ENCODE results near the gene KCNQ5. TPM values are rescaled to one million over a fixed set of nuclear protein-coding genes. Genes with fewer than 3 reads are reported as not detected.
A peak's percentile ranks its signal among the peaks of the same experiment; 100 is the strongest.

KCNQ5 gene
- total RNA-seq, 1 experiment from 2014 or later: 17.8 TPM

DNA sequence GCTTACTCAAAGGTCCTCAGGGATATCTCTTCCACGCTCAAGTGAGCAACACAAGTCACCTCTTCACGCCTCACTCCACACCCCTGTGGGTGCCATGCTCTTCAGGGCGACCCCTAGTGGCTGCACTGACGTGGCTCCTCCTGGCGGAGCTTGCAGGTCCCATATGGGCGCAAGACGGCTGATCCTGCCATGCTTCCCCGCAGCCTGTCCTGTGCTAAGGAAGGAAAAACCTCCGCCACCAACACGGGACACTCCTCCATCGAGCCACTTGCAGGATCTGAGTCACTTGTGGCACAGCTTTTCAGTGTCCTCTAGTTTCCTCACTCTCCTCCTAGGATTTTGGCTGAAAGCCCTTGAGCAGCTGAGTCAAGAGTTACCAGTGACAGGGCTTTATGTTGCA lies 512.7 kb downstream of the KCNQ5 start:
- no peak for TF ChIP-seq EZH2 (IDR thresholded peaks at IDR 0.05; ENCODE audit: borderline replicate concordance, low read depth, low read length, poor library complexity, severe bottlenecking)
- TF ChIP-seq, protein P1, sequence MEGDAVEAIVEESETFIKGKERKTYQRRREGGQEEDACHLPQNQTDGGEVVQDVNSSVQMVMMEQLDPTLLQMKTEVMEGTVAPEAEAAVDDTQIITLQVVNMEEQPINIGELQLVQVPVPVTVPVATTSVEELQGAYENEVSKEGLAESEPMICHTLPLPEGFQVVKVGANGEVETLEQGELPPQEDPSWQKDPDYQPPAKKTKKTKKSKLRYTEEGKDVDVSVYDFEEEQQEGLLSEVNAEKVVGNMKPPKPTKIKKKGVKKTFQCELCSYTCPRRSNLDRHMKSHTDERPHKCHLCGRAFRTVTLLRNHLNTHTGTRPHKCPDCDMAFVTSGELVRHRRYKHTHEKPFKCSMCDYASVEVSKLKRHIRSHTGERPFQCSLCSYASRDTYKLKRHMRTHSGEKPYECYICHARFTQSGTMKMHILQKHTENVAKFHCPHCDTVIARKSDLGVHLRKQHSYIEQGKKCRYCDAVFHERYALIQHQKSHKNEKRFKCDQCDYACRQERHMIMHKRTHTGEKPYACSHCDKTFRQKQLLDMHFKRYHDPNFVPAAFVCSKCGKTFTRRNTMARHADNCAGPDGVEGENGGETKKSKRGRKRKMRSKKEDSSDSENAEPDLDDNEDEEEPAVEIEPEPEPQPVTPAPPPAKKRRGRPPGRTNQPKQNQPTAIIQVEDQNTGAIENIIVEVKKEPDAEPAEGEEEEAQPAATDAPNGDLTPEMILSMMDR (conservative IDR thresholded peaks at IDR 0.05; ENCODE audit: low read depth, low read length): peak; percentile 65
- peaks cover 15% of the 10 kb centered on the region for H3K4me1 ChIP-seq (ENCODE audit: insufficient read depth, low read length, poor library complexity, severe bottlenecking)
- no peak overlapping the region for H3K27ac ChIP-seq (ENCODE audit: low read depth, low read length, poor library complexity, severe bottlenecking)
- BruUV-seq (replicated peaks): no TSS peak
- CTCF ChIA-PET: no interaction called here
- DNase-seq (ENCODE audit: low spot score): peak; percentile 60
- no peak overlapping the region for H3K4me3 ChIP-seq (ENCODE audit: low read depth, low read length, poor library complexity, severe bottlenecking)
- POLR2A ChIA-PET (ENCODE audit: low non-redundant PET): no interaction called here
- no peaks in the 10 kb centered on the region for H3K9me3 ChIP-seq (ENCODE audit: low read depth, low read length, poor library complexity, severe bottlenecking)
- H3K36me3 ChIP-seq (ENCODE audit: insufficient read depth, low read length, poor library complexity, severe bottlenecking): no peaks in the 10 kb centered on the region
- no peaks in the 10 kb centered on the region for H3K27me3 ChIP-seq (replicated peaks; ENCODE audit: insufficient read depth, low read depth, low read length, poor library complexity)
- intact Hi-C loops (cut with micrococcal nuclease; ENCODE audit: unreplicated experiment): loop anchor here (5.0 kb wide), 2 partner anchors 48 to 722 kb away; no protein-coding TSS in a partner anchor

DNA sequence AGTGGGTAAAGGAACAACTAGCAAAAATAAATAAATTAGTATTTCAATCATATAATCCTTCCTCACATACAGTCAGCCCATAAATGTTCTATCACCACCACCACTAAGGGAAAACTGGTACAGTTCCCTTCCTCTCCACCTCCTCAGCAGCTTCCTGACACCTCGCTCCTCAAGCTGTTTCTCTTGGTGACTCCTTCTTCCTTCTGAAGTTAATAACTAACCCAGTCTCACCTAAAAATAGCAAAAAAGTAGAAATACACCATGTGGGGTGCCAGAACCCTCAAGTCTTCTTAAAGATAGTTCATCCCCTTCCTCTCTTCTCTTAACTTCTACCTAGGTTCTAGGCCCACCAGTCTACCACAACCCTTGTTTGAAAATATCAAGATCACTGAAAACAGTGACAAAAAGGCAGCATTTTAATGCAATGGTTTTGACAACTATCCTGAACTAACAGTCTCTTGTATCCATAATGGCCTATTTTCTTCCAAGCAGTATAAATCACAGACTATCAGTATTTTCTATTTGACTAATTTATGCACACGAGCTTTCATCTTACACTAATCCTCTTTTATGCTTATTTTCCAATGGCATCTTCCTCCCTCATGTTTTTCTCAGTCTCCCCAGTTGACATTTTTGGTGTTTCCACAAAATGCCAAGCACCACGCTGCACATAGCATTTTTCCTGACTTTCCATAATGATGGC lies 518.0 kb downstream of the KCNQ5 start:
- Histone ChIP-seq H3K4me3 (ENCODE audit: low read depth, low read length, poor library complexity, severe bottlenecking) (no peak overlapping the region), H3K27ac (ENCODE audit: low read depth, low read length, poor library complexity, severe bottlenecking) (no peak overlapping the region), H3K27me3 (replicated peaks; ENCODE audit: insufficient read depth, low read depth, low read length, poor library complexity) (no peaks in the 10 kb centered on the region), H3K9me3 (ENCODE audit: low read depth, low read length, poor library complexity, severe bottlenecking) (no peaks in the 10 kb centered on the region), H3K4me1 (ENCODE audit: insufficient read depth, low read length, poor library complexity, severe bottlenecking) (peaks cover 8% of the 10 kb centered on the region), H3K36me3 (ENCODE audit: insufficient read depth, low read length, poor library complexity, severe bottlenecking) (no peaks in the 10 kb centered on the region)
- DNase-seq (ENCODE audit: low spot score): no peak
- intact Hi-C loops (cut with micrococcal nuclease; ENCODE audit: unreplicated experiment): no loop called here
- no peak for TF ChIP-seq EZH2 (IDR thresholded peaks at IDR 0.05; ENCODE audit: borderline replicate concordance, low read depth, low read length, poor library complexity, severe bottlenecking)
- TF ChIP-seq, protein P1 (conservative IDR thresholded peaks at IDR 0.05; ENCODE audit: low read depth, low read length): no peak
- POLR2A ChIA-PET (ENCODE audit: low non-redundant PET): no interaction called here
- no TSS peak for BruUV-seq (replicated peaks)
- CTCF ChIA-PET: no interaction called here

DNA sequence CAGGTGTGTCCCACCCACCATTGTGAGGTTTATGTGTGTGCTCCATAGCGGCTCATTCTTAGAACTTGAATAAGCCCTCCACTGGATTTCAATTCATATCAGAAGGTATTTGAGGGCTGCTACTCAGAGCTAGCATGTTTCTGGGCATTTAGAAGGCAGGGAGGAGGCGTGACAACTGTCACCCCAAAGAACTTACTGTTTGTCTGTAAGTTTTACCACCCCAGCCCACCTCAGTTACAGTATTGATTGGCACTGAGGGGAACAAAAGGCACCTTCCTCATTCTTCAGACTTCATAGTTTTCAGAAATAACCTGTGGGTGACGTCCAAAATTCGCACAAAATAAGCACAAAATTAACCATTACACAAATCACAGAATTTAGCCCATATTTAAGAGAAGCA lies 521.7 kb downstream of the KCNQ5 start:
- TF ChIP-seq, protein P1 (conservative IDR thresholded peaks at IDR 0.05; ENCODE audit: low read depth, low read length): no peak
- no peak for TF ChIP-seq EZH2 (IDR thresholded peaks at IDR 0.05; ENCODE audit: borderline replicate concordance, low read depth, low read length, poor library complexity, severe bottlenecking)
- POLR2A ChIA-PET (ENCODE audit: low non-redundant PET): no interaction called here
- Histone ChIP-seq H3K9me3 (ENCODE audit: low read depth, low read length, poor library complexity, severe bottlenecking) (no peaks in the 10 kb centered on the region), H3K36me3 (ENCODE audit: insufficient read depth, low read length, poor library complexity, severe bottlenecking) (no peaks in the 10 kb centered on the region), H3K27me3 (replicated peaks; ENCODE audit: insufficient read depth, low read depth, low read length, poor library complexity) (no peaks in the 10 kb centered on the region), H3K27ac (ENCODE audit: low read depth, low read length, poor library complexity, severe bottlenecking) (no peak overlapping the region), H3K4me1 (ENCODE audit: insufficient read depth, low read length, poor library complexity, severe bottlenecking) (peaks cover 8% of the 10 kb centered on the region), H3K4me3 (ENCODE audit: low read depth, low read length, poor library complexity, severe bottlenecking) (no peak overlapping the region)
- DNase-seq (ENCODE audit: low spot score): no peak
- no TSS peak for BruUV-seq (replicated peaks)
- CTCF ChIA-PET: no interaction called here
- intact Hi-C loops (cut with micrococcal nuclease; ENCODE audit: unreplicated experiment): no loop called here
